ENCODE measurements around the gene LHX3.

LHX3 gene

DNA sequence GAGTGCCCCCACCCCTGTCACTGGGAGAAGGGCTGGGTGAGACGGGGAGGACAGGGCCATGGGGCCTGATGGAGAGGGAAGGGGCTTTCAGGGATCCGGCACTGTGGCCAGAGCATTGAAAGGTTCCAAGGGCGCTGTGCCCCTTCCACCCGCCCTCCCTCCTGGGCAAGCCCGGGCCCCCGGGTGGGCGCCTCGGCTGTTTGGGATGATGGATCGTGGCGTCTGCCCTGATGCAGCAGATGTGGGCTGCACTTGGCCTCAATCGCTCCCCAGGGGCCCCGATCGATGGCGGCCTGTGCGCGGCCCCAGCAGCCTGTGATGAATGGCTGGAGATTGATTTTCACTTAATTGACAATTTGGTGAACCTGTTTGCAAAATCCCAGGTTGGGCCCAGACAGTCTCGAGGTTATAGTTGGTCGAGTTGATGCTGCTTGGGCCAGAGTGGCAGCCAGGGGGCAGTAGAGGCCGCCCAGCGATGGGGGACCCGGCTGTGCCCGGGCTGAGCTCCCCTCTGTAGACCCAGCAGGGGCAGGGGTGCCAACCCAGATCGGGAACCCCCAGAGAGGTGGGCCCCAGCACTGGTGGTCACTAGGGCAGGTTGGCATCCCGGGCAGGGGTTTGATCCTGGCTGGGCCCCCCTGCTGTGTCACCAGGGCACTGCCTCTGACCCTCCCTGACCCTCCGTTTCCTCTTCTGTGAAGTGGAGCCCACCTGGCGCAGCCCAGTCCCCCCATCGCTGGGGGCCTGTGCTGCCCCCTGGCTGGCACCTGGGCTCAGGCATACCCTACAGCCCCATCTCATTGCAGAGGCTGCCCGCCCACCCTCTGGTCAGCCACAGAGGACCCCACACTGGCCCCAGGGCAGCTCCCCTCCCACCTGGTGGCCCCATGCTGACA, 34.7 kb downstream of the LHX3 start:
- Histone ChIP-seq H3K27ac (no peak overlapping the region), H3K27me3 (replicated peaks) (peaks cover 15% of the 10 kb centered on the region), H3K4me3 (ENCODE audit: low read depth, low read length) (no peak overlapping the region), H3K36me3 (replicated peaks) (no peaks in the 10 kb centered on the region)
- DNase-seq, result no peak
- in situ Hi-C loops (cut with HindIII; ENCODE audit: low pct_ligation_motif_present, low sequenced_read_pairs), result no loop called here
- TF ChIP-seq, protein P1, sequence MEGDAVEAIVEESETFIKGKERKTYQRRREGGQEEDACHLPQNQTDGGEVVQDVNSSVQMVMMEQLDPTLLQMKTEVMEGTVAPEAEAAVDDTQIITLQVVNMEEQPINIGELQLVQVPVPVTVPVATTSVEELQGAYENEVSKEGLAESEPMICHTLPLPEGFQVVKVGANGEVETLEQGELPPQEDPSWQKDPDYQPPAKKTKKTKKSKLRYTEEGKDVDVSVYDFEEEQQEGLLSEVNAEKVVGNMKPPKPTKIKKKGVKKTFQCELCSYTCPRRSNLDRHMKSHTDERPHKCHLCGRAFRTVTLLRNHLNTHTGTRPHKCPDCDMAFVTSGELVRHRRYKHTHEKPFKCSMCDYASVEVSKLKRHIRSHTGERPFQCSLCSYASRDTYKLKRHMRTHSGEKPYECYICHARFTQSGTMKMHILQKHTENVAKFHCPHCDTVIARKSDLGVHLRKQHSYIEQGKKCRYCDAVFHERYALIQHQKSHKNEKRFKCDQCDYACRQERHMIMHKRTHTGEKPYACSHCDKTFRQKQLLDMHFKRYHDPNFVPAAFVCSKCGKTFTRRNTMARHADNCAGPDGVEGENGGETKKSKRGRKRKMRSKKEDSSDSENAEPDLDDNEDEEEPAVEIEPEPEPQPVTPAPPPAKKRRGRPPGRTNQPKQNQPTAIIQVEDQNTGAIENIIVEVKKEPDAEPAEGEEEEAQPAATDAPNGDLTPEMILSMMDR (IDR thresholded peaks at IDR 0.05; ENCODE audit: low read depth, low read length, missing control alignments), result peak; percentile 86

- TF ChIP-seq, protein P1 (IDR thresholded peaks at IDR 0.05; ENCODE audit: low read depth, low read length, missing control alignments), result no peak
- DNase-seq, result no peak
- no peaks in the 10 kb centered on the region for H3K36me3 ChIP-seq (replicated peaks)
- no peak overlapping the region for H3K4me3 ChIP-seq (ENCODE audit: low read depth, low read length)
- peaks cover 15% of the 10 kb centered on the region for H3K27me3 ChIP-seq (replicated peaks)
- in situ Hi-C loops (cut with HindIII; ENCODE audit: low pct_ligation_motif_present, low sequenced_read_pairs), result no loop called here
- no peak overlapping the region for H3K27ac ChIP-seq
Observed at GRCh38 chr9:136169495-136169894, 35.4 kb downstream of the LHX3 start.

DNA sequence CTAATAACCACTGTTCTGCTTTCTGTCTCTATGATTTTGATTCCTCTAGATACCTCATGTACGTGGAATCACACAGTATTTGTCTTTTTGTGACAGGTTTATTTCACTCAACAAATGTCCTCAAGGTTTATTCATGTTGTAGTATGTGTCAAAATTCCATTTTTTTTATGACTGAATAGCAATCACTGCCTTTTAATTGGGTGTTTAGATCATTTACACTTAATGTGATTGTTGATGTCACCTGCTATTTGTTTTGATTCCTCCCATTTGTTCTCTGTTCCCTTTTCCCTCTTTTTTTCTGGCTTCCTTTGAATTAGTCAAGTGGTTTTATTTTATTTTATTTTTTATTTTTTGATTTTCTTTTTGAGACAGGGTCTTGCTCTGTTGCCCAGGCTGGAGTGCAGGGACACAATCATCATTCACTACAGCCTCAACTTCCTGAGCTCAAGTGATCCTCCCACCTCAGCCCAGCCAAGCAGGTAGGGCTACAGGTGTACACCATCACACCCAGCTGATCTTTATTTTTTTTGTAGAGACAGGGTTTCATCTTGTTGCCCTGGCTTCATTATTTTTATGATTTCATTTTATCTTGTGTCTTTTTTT, 41.6 kb downstream of the LHX3 start:
- TF ChIP-seq, protein P1 (IDR thresholded peaks at IDR 0.05; ENCODE audit: low read depth, low read length, missing control alignments), result no peak
- Histone ChIP-seq H3K27me3 (replicated peaks) (peaks cover 2% of the 10 kb centered on the region), H3K36me3 (replicated peaks) (no peaks in the 10 kb centered on the region), H3K27ac (no peak overlapping the region), H3K4me3 (ENCODE audit: low read depth, low read length) (no peak overlapping the region)
- DNase-seq, result no peak
- in situ Hi-C loops (cut with HindIII; ENCODE audit: low pct_ligation_motif_present, low sequenced_read_pairs), result no loop called here

GRCh38 chr9:136160995-136161610, 43.8 kb downstream of the LHX3 start:
- TF ChIP-seq, protein P1 (IDR thresholded peaks at IDR 0.05; ENCODE audit: low read depth, low read length, missing control alignments), result no peak
- Histone ChIP-seq H3K27ac (no peak overlapping the region), H3K27me3 (replicated peaks) (peaks cover 5% of the 10 kb centered on the region), H3K4me3 (ENCODE audit: low read depth, low read length) (no peak overlapping the region), H3K36me3 (replicated peaks) (no peaks in the 10 kb centered on the region)
- DNase-seq, result no peak
- in situ Hi-C loops (cut with HindIII; ENCODE audit: low pct_ligation_motif_present, low sequenced_read_pairs), result no loop called here

DNA sequence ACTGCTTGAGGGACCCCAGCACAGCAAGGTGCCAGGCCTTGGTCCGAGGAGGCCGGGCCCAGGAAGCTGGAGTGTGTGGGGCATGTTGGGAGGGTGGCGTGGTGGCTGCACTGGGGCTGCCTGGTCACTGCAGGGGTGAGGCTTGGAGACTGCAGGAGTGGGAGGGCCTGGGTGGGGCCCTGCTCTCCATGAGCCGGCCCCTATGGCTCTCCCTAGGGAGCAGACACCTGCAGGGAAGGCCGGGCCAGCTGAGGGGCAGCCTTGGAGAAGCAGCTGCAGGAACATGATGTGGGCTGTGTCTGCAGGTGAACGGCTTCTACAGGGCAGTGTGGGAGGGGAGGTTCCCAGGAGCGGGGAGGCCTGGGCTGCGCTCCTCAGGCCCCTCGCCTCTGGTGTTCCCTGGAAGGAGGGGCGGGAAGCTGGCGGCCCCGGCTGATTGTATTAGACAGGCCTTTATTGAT, 44.5 kb downstream of the LHX3 start:
- no peak for DNase-seq
- in situ Hi-C loops (cut with HindIII; ENCODE audit: low pct_ligation_motif_present, low sequenced_read_pairs), result no loop called here
- H3K4me3 ChIP-seq (ENCODE audit: low read depth, low read length), result no peak overlapping the region
- no peak overlapping the region for H3K27ac ChIP-seq
- H3K36me3 ChIP-seq (replicated peaks), result no peaks in the 10 kb centered on the region
- TF ChIP-seq, protein P1 (IDR thresholded peaks at IDR 0.05; ENCODE audit: low read depth, low read length, missing control alignments), result no peak
- H3K27me3 ChIP-seq (replicated peaks), result peaks cover 6% of the 10 kb centered on the region
